T-helper 2 cell treated with Interferon-gamma antibody and Interleukin-4, amounts not matched to agents 5 μg/mL and 100 μg/mL, for 36 hours (primary cell): ENCODE results near the gene THBS2.

ENCODE experiments used
- DNase-seq: peaks from one replicate; pipeline ENCODE4 v3.0.0; 2021; ENCODE audit warnings: low spot score
- H3K27ac Mint-ChIP-seq: one replicate; pipeline ENCODE4 v1.8.0; 2021; ENCODE audit warnings: mild to moderate bottlenecking, mixed read lengths
- H3K27me3 Mint-ChIP-seq: one replicate; pipeline ENCODE4 v1.8.0; 2021; ENCODE audit warnings: low read depth, mixed read lengths
- H3K36me3 Mint-ChIP-seq: one replicate; pipeline ENCODE4 v1.8.0; 2021; ENCODE audit warnings: low read depth, mixed read lengths
- H3K4me1 Mint-ChIP-seq: one replicate; pipeline ENCODE4 v1.8.0; 2021; ENCODE audit warnings: low read depth, mixed read lengths
- H3K4me3 Mint-ChIP-seq: one replicate; pipeline ENCODE4 v1.8.0; 2022; ENCODE audit warnings: mild to moderate bottlenecking, moderate library complexity, mixed read lengths
- H3K9me3 Mint-ChIP-seq: one replicate; pipeline ENCODE4 v1.8.0; 2021; ENCODE audit warnings: mixed read lengths

The THBS2 gene

GRCh38 chr6:169177516-169178166 is 76.0 kb downstream of the THBS2 start:
- Mint-ChIP-seq H3K4me1 (no peaks in the 10 kb centered on the region), H3K36me3 (no peaks in the 10 kb centered on the region), H3K4me3 (no peak overlapping the region), H3K9me3 (no peaks in the 10 kb centered on the region), H3K27ac (no peak overlapping the region), H3K27me3 (no peaks in the 10 kb centered on the region)
- DNase-seq = no peak

GRCh38 chr6:169176361-169176991 is 77.2 kb downstream of the THBS2 start:
- DNase-seq = no peak

GRCh38 chr6:169175360-169175887 is 78.2 kb downstream of the THBS2 start:
- Mint-ChIP-seq H3K4me3 (no peak overlapping the region), H3K27me3 (no peaks in the 10 kb centered on the region), H3K27ac (no peak overlapping the region), H3K9me3 (no peaks in the 10 kb centered on the region), H3K36me3 (no peaks in the 10 kb centered on the region), H3K4me1 (no peaks in the 10 kb centered on the region)
- DNase-seq = no peak

More at GRCh38 chr6:169176361-169176991, 77.2 kb downstream of the THBS2 start:
- H3K9me3 Mint-ChIP-seq = no peaks in the 10 kb centered on the region
- H3K27me3 Mint-ChIP-seq = no peaks in the 10 kb centered on the region
- no peaks in the 10 kb centered on the region for H3K36me3 Mint-ChIP-seq
- H3K27ac Mint-ChIP-seq = no peak overlapping the region
- H3K4me3 Mint-ChIP-seq = no peak overlapping the region
- no peaks in the 10 kb centered on the region for H3K4me1 Mint-ChIP-seq

- no peak for DNase-seq
- Mint-ChIP-seq H3K27me3 (no peaks in the 10 kb centered on the region), H3K36me3 (no peaks in the 10 kb centered on the region), H3K9me3 (no peaks in the 10 kb centered on the region), H3K4me3 (no peak overlapping the region), H3K27ac (no peak overlapping the region), H3K4me1 (no peaks in the 10 kb centered on the region)
Measured at GRCh38 chr6:169174516-169175359, 78.9 kb downstream of the THBS2 start.

GRCh38 chr6:169173532-169174268 is 79.9 kb downstream of the THBS2 start:
- Mint-ChIP-seq H3K4me3 (no peak overlapping the region), H3K27me3 (no peaks in the 10 kb centered on the region), H3K36me3 (no peaks in the 10 kb centered on the region), H3K27ac (no peak overlapping the region), H3K4me1 (no peaks in the 10 kb centered on the region), H3K9me3 (no peaks in the 10 kb centered on the region)
- DNase-seq = no peak

- no peak overlapping the region for H3K27ac Mint-ChIP-seq
- no peaks in the 10 kb centered on the region for H3K36me3 Mint-ChIP-seq
- no peaks in the 10 kb centered on the region for H3K9me3 Mint-ChIP-seq
- no peak overlapping the region for H3K4me3 Mint-ChIP-seq
- H3K4me1 Mint-ChIP-seq = no peaks in the 10 kb centered on the region
- H3K27me3 Mint-ChIP-seq = no peaks in the 10 kb centered on the region
- no peak for DNase-seq
Measured at GRCh38 chr6:169172946-169173345, 80.7 kb downstream of the THBS2 start.

GRCh38 chr6:169172456-169172855 is 81.2 kb downstream of the THBS2 start:
- Mint-ChIP-seq H3K4me1 (no peaks in the 10 kb centered on the region), H3K36me3 (no peaks in the 10 kb centered on the region), H3K4me3 (no peak overlapping the region), H3K27ac (no peak overlapping the region), H3K9me3 (no peaks in the 10 kb centered on the region), H3K27me3 (no peaks in the 10 kb centered on the region)
- DNase-seq = no peak

GRCh38 chr6:169171951-169172350 is 81.7 kb downstream of the THBS2 start:
- H3K4me3 Mint-ChIP-seq = no peak overlapping the region
- DNase-seq = no peak
- no peaks in the 10 kb centered on the region for H3K27me3 Mint-ChIP-seq
- no peak overlapping the region for H3K27ac Mint-ChIP-seq
- no peaks in the 10 kb centered on the region for H3K36me3 Mint-ChIP-seq
- H3K4me1 Mint-ChIP-seq = no peaks in the 10 kb centered on the region
- no peaks in the 10 kb centered on the region for H3K9me3 Mint-ChIP-seq

GRCh38 chr6:169171016-169171415 is 82.6 kb downstream of the THBS2 start:
- Mint-ChIP-seq H3K27ac (no peak overlapping the region), H3K27me3 (no peaks in the 10 kb centered on the region)

GRCh38 chr6:169170583-169170955 is 83.1 kb downstream of the THBS2 start:
- Mint-ChIP-seq H3K27ac (no peak overlapping the region), H3K27me3 (no peaks in the 10 kb centered on the region), H3K36me3 (no peaks in the 10 kb centered on the region), H3K4me1 (no peaks in the 10 kb centered on the region), H3K4me3 (no peak overlapping the region), H3K9me3 (no peaks in the 10 kb centered on the region)
- DNase-seq = no peak

More at GRCh38 chr6:169171016-169171415, 82.6 kb downstream of the THBS2 start:
- no peak overlapping the region for H3K4me3 Mint-ChIP-seq
- H3K9me3 Mint-ChIP-seq = no peaks in the 10 kb centered on the region
- H3K36me3 Mint-ChIP-seq = no peaks in the 10 kb centered on the region
- H3K4me1 Mint-ChIP-seq = no peaks in the 10 kb centered on the region
- no peak for DNase-seq

- H3K4me1 Mint-ChIP-seq = no peaks in the 10 kb centered on the region
- no peaks in the 10 kb centered on the region for H3K27me3 Mint-ChIP-seq
- H3K4me3 Mint-ChIP-seq = no peak overlapping the region
- DNase-seq = no peak
- no peak overlapping the region for H3K27ac Mint-ChIP-seq
- no peaks in the 10 kb centered on the region for H3K9me3 Mint-ChIP-seq
- no peaks in the 10 kb centered on the region for H3K36me3 Mint-ChIP-seq
Measured at GRCh38 chr6:169169941-169170582, 83.6 kb downstream of the THBS2 start.

GRCh38 chr6:169169375-169169774 is 84.3 kb downstream of the THBS2 start:
- DNase-seq = no peak
- Mint-ChIP-seq H3K27me3 (no peaks in the 10 kb centered on the region), H3K4me3 (no peak overlapping the region), H3K36me3 (no peaks in the 10 kb centered on the region), H3K27ac (no peak overlapping the region), H3K4me1 (no peaks in the 10 kb centered on the region), H3K9me3 (no peaks in the 10 kb centered on the region)

- H3K9me3 Mint-ChIP-seq = no peaks in the 10 kb centered on the region
- DNase-seq = no peak
- H3K27ac Mint-ChIP-seq = no peak overlapping the region
- H3K4me1 Mint-ChIP-seq = no peaks in the 10 kb centered on the region
- no peaks in the 10 kb centered on the region for H3K36me3 Mint-ChIP-seq
- no peaks in the 10 kb centered on the region for H3K27me3 Mint-ChIP-seq
- no peak overlapping the region for H3K4me3 Mint-ChIP-seq
Measured at GRCh38 chr6:169168706-169169105, 84.9 kb downstream of the THBS2 start.
